Vagina (tissue), 2 donors: Measurements from ENCODE around the gene OCSTAMP.

Source experiments
- CTCF ChIP-seq, 3 experiments: fragments of 450-650 bp in 2 of 3; fragments of 200-600 bp in 1 of 3; sonication (generic) in 1 of 3; IDR thresholded peaks; one replicate each; pipeline ENCODE4 v1.5.1; 2017 to 2019; ENCODE audit warnings: antibody characterized with exemption in 3 of 3, mild to moderate bottlenecking in 2 of 3, moderate library complexity in 2 of 3
- POLR2A ChIP-seq, 2 donors: fragments of 450-650 bp; IDR thresholded peaks; one replicate each; pipeline ENCODE4 v1.6.1; 2017; ENCODE audit warnings: antibody characterized with exemption in 2 of 2, mild to moderate bottlenecking in 2 of 2, moderate library complexity in 2 of 2
- POLR2AphosphoS5 ChIP-seq, 2 donors: sonication (generic); formaldehyde crosslinking; IDR thresholded peaks; one replicate each; pipeline ENCODE4 v1.9.0; 2017; ENCODE audit warnings: antibody characterized with exemption in 2 of 2, mild to moderate bottlenecking in 2 of 2, low read depth in 1 of 2; ENCODE audit not compliant: insufficient read depth in 1 of 2

- TF ChIP-seq POLR2AphosphoS5 (IDR thresholded peaks at IDR 0.05; ENCODE audit: insufficient read depth in 1 of 2, low read depth in 1 of 2): no peak
- no peak for TF ChIP-seq CTCF (IDR thresholded peaks at IDR 0.05)
- TF ChIP-seq POLR2A (IDR thresholded peaks at IDR 0.05): no peak
Observed at GRCh38 chr20:46548688-46549087, 1.8 kb downstream of the OCSTAMP start.
